Spleen (tissue), 11 donors: ENCODE results near the gene WDR70. TPM values are rescaled to one million over a fixed set of nuclear protein-coding genes. Genes with fewer than 3 reads are reported as not detected.

ENCODE experiments used
- DNase-seq: peaks from one replicate; pipeline ENCODE4 v3.0.0-alpha.2; 2020
- H3K27ac ChIP-seq, 8 donors: fragments of 200-600 bp; sonication (generic) in 7 of 8; 1 replicate in 4 of 8; 2 replicates in 4 of 8; pipeline versions ENCODE4 v1.5.0 to v1.8.0; 2016 to 2021; ENCODE audit warnings: inconsistent platforms in 4 of 8, mild to moderate bottlenecking in 4 of 8, moderate library complexity in 1 of 8
- H3K27me3 ChIP-seq, 7 donors: fragments of 200-600 bp; sonication (generic) in 6 of 7; replicated peaks in 1 of 7; 1 replicate in 4 of 7; 2 replicates in 3 of 7; pipeline versions ENCODE4 v1.5.0 to v1.8.0; 2016 to 2021; ENCODE audit warnings: inconsistent platforms in 3 of 7, mild to moderate bottlenecking in 1 of 7
- H3K36me3 ChIP-seq, 6 donors: fragments of 200-600 bp; sonication (generic) in 5 of 6; 1 replicate in 4 of 6; 2 replicates in 2 of 6; pipeline versions ENCODE4 v1.5.0 to v1.8.0; 2016 to 2021; ENCODE audit warnings: inconsistent platforms in 2 of 6
- H3K4me1 ChIP-seq, 6 donors: fragments of 200-600 bp; sonication (generic) in 5 of 6; 1 replicate in 3 of 6; 2 replicates in 3 of 6; pipeline versions ENCODE4 v1.5.0 to v1.8.0; 2016 to 2021; ENCODE audit warnings: inconsistent platforms in 3 of 6
- H3K4me3 ChIP-seq, 8 donors: fragments of 200-600 bp; sonication (generic) in 7 of 8; 1 replicate in 4 of 8; 2 replicates in 4 of 8; pipeline versions ENCODE4 v1.5.0 to v1.8.0; 2016 to 2021; ENCODE audit warnings: inconsistent platforms in 4 of 8, mild to moderate bottlenecking in 4 of 8, moderate library complexity in 2 of 8
- H3K9me3 ChIP-seq, 8 donors: fragments of 200-600 bp; sonication (generic) in 7 of 8; 1 replicate in 4 of 8; 2 replicates in 4 of 8; pipeline versions ENCODE4 v1.5.0 to v1.8.0; 2016 to 2021; ENCODE audit warnings: inconsistent platforms in 4 of 8
- POLR2A ChIP-seq, 3 donors: fragments of 450-650 bp; IDR thresholded peaks; one replicate each; pipeline ENCODE4 v1.5.1; 2017; ENCODE audit warnings: antibody characterized with exemption in 3 of 3, mild to moderate bottlenecking in 1 of 3
- WGBS, 5 donors: extraction: QIAGEN DNeasy Blood & Tissue Kit in 3 of 5; methylation state at CpG; one replicate each; pipeline versions ENCODE4 v1.1.5 to v1.1.7; 2013 to 2018; 5-methylcytosine and 5-hydroxymethylcytosine counted together
- intact Hi-C: fragments of 100-400 bp; cut with DNase I; formaldehyde crosslinking; loops from one replicate; pipeline ENCODE4 v1.15.0; 2023; ENCODE audit warnings: low total_unique reads
- polyA plus RNA-seq, 3 donors: library from polyadenylated mRNA; stranded (reverse); fragments of 200-250 nt; gene quantifications; one replicate each; pipeline ENCODE4 v1.2.1, GENCODE V29; 2013
- small RNA-seq, 4 donors: library from RNA; depleted of rRNA; stranded (forward); fragments of <200 nt; gene quantifications; one replicate each; pipeline ENCODE3, GENCODE V24; 2016
- total RNA-seq, 7 donors: library from RNA; depleted of rRNA in 3 of 7; stranded (reverse); fragments of >200 nt in 3 of 7; fragmentation: NEBNext Ultra II Directional in 4 of 7; extraction: Animal tissue kit (Norgen Biotek cat#: 25700) in 4 of 7; gene quantifications; one replicate each; pipeline versions ENCODE4 v1.1.0 to v1.2.1, GENCODE V29; 2016 to 2021
- TF ChIP-seq, protein P1 (sequence below), 11 experiments: fragments of 200-600 bp in 7 of 11; fragments of 450-650 bp in 4 of 11; sonication (generic) in 4 of 11; IDR thresholded peaks in 8 of 11; conservative IDR thresholded peaks in 3 of 11; 1 replicate in 7 of 11; 2 replicates in 4 of 11; pipeline versions ENCODE4 v1.4.0 to v1.8.0; 2016 to 2021; ENCODE audit warnings: antibody characterized with exemption in 11 of 11, inconsistent platforms in 4 of 11, mild to moderate bottlenecking in 1 of 11
- donor health status: healthy with polysubstance abuse.
- donor health status: DM: no; HTN: no; CAD: no; lungs with moderate emphysema.
- donor health status: DM: no; HTN: no; CAD: no.
- donor health status: Bipolar disorder and iron deficiency.
- donor health status: healthy.
- donor health status: DM: no; HTN: no; CAD: no.
- donor health status: DM: yes; HTN: yes; CAD: no.

Gene WDR70
- total and polyA plus RNA-seq, 10 donors, result 24.7 to 51.7 (median 33.4) TPM

GRCh38 chr5:37801521-37801920, 422.4 kb downstream of the WDR70 start:
- H3K4me1 ChIP-seq, result no peaks in the 10 kb centered on the region
- H3K36me3 ChIP-seq, result no peaks in the 10 kb centered on the region
- H3K27ac ChIP-seq, result no peak overlapping the region
- H3K4me3 ChIP-seq, result no peak overlapping the region
- intact Hi-C loops, result no loop called here
- H3K27me3 ChIP-seq, result no peaks in the 10 kb centered on the region
- DNase-seq, result no peak
- WGBS, 5 donors, result 74 to 93% (median 87%) methylated on average over 2 of the region's 2 CpGs
- TF ChIP-seq, protein P1, sequence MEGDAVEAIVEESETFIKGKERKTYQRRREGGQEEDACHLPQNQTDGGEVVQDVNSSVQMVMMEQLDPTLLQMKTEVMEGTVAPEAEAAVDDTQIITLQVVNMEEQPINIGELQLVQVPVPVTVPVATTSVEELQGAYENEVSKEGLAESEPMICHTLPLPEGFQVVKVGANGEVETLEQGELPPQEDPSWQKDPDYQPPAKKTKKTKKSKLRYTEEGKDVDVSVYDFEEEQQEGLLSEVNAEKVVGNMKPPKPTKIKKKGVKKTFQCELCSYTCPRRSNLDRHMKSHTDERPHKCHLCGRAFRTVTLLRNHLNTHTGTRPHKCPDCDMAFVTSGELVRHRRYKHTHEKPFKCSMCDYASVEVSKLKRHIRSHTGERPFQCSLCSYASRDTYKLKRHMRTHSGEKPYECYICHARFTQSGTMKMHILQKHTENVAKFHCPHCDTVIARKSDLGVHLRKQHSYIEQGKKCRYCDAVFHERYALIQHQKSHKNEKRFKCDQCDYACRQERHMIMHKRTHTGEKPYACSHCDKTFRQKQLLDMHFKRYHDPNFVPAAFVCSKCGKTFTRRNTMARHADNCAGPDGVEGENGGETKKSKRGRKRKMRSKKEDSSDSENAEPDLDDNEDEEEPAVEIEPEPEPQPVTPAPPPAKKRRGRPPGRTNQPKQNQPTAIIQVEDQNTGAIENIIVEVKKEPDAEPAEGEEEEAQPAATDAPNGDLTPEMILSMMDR (IDR thresholded peaks at IDR 0.05 in 8 of 11, conservative IDR thresholded peaks at IDR 0.05 in 3 of 11), result no peak
- TF ChIP-seq POLR2A (IDR thresholded peaks at IDR 0.05), result no peak
- peaks cover 0 to 15% (median 0%) of the 10 kb centered on the region in 8 donors for H3K9me3 ChIP-seq

Small RNA genes within 50 kb of the gene (small RNA-seq; reads per million reads assigned to genes)
- gene RNU6-1190P (0 reads per million in 4 donors), gene RNU6-484P (0 reads per million in 4 donors)

Other genes starting within 250 kb of the WDR70 start
- gene CPLANE1, start 129.9 kb upstream of the WDR70 start, total RNA-seq, result 10 to 100 TPM; 13.9 to 31.7 (median 22.6) TPM
- 1 to 10 TPM; 1.2 to 2.0 (median 1.6) TPM for gene CPLANE1, start 129.9 kb upstream of the WDR70 start, polyA plus RNA-seq
- 10 to 100 TPM; 22.9 to 28.8 (median 24.8) TPM for gene NUP155, start 8.2 kb upstream of the WDR70 start, total RNA-seq
- gene NUP155, start 8.2 kb upstream of the WDR70 start, polyA plus RNA-seq, result 1 to 10 TPM; 2.9 to 4.5 (median 3.5) TPM